ENCODE data around the gene PTPRK.

- no peak for TF ChIP-seq CTCF (IDR thresholded peaks at IDR 0.05; ENCODE audit: low read depth, low read length, missing input control)
- TF ChIP-seq MAX (IDR thresholded peaks at IDR 0.05) = no peak
- TF ChIP-seq YY1 (IDR thresholded peaks at IDR 0.05) = no peak
- TF ChIP-seq REST (IDR thresholded peaks at IDR 0.05) = no peak
These were observed 267.8 kb downstream of the PTPRK start for GRCh38 chr6:128252341-128253176.

All from liver (tissue), 2 donors.